A549 (cell line): ENCODE data around the gene DYSF. TPM values are rescaled to one million over a fixed set of nuclear protein-coding genes. Genes with fewer than 3 reads are reported as not detected.

Experiments used
- ATAC-seq, 2 experiments: fragments of 200-7000 bp in 1 of 2; fragments of >200 bp in 1 of 2; cut with Nextera tagmentation in 1 of 2; cut with Tn5 transposase in 1 of 2; 3 replicates each; pipeline versions ENCODE4 v1.8.0 to v1.9.1; 2018 to 2020; ENCODE audit warnings: mild to moderate bottlenecking in 1 of 2, moderate library complexity in 1 of 2
- CTCF ChIA-PET: fragments of 300-600 bp; sonication (Branson Sonifier 250); formaldehyde crosslinking; extraction: SDS; loops from one replicate; lab custom pipeline; 2021; ENCODE audit warnings: antibody characterized with exemption, inconsistent platforms; lab: Yijun Ruan, JAX
- POLR2A ChIA-PET: fragments of 350-600 bp; formaldehyde crosslinking; extraction: SDS; loops from one replicate; lab custom pipeline; 2021; ENCODE audit warnings: antibody characterized with exemption, inconsistent platforms; lab: Yijun Ruan, JAX
- DNase-seq, 2 experiments: peaks; one replicate each; pipeline versions ENCODE4 v3.0.0 to v3.0.0-alpha.2; 2011 to 2016; ENCODE audit warnings: low read depth in 1 of 2, low spot score in 1 of 2
- FAIRE-seq: peaks from 2 replicates; lab custom pipeline; 2011; peaks lifted over from hg19 to GRCh38; lab: Jason Lieb, UNC
- H3K27ac ChIP-seq, 2 experiments: fragments of >200 bp; sonication (Bioruptor Twin); formaldehyde crosslinking; 3 replicates each; pipeline ENCODE4 v1.5.1; 2016 to 2017
- H3K4me1 ChIP-seq: fragments of >200 bp; sonication (Bioruptor Twin); formaldehyde crosslinking; 3 replicates; pipeline ENCODE4 v1.6.1; 2016
- H3K4me2 ChIP-seq: fragments of >200 bp; sonication (Bioruptor Twin); formaldehyde crosslinking; 3 replicates; pipeline ENCODE4 v1.6.1; 2016
- H3K4me3 ChIP-seq: fragments of >200 bp; sonication (Bioruptor Twin); formaldehyde crosslinking; 3 replicates; pipeline ENCODE4 v1.5.1; 2016
- H3K9me3 ChIP-seq: fragments of >200 bp; sonication (Bioruptor Twin); formaldehyde crosslinking; 3 replicates; pipeline ENCODE4 v1.6.1; 2016
- BHLHE40 ChIP-seq: IDR thresholded peaks from 2 replicates; pipeline ENCODE4 v1.6.1; 2012; ENCODE audit warnings: low read depth, low read length, inconsistent platforms
- CEBPB ChIP-seq, 2 experiments: fragments of >200 bp in 1 of 2; sonication (Bioruptor Twin) in 1 of 2; formaldehyde crosslinking in 1 of 2; IDR thresholded peaks; 2 replicates each; pipeline ENCODE4 v1.6.1; 2012 to 2016
- CTCF ChIP-seq: fragments of >200 bp; sonication (Bioruptor Twin); formaldehyde crosslinking; IDR thresholded peaks from 3 replicates; pipeline ENCODE4 v1.5.1; 2016
- E2F6 ChIP-seq: IDR thresholded peaks from 2 replicates; pipeline ENCODE4 v1.6.1; 2012; ENCODE audit warnings: low read depth, borderline replicate concordance
- EHMT2 ChIP-seq: fragments of 200-600 bp; sonication (generic); IDR thresholded peaks from 2 replicates; pipeline ENCODE4 v1.6.1; 2016; ENCODE audit warnings: antibody characterized with exemption, low read depth, mild to moderate bottlenecking, moderate library complexity
- ELK1 ChIP-seq: fragments of 150-350 bp; IDR thresholded peaks from 2 replicates; pipeline ENCODE4 v1.6.1; 2014; ENCODE audit warnings: low read depth, mild to moderate bottlenecking, low read length
- FOSB ChIP-seq: fragments of 250-450 bp; sonication (Bioruptor Pico); IDR thresholded peaks from 2 replicates; pipeline ENCODE4 v1.5.0; 2020; ENCODE audit warnings: mild to moderate bottlenecking, moderate library complexity
- FOSL2 ChIP-seq, 2 experiments: fragments of 450-650 bp in 1 of 2; fragments of >200 bp in 1 of 2; sonication (Bioruptor Twin) in 1 of 2; formaldehyde crosslinking; IDR thresholded peaks; 2 replicates each; pipeline versions ENCODE4 v1.5.0 to v1.6.1; 2016 to 2020; ENCODE audit warnings: mild to moderate bottlenecking in 1 of 2, moderate library complexity in 1 of 2
- FOXS1 ChIP-seq: fragments of 250-450 bp; sonication (Bioruptor Pico); IDR thresholded peaks from 2 replicates; pipeline ENCODE4 v1.5.0; 2020; ENCODE audit warnings: mild to moderate bottlenecking, moderate library complexity
- HDAC2 ChIP-seq: fragments of 200-600 bp; sonication (generic); IDR thresholded peaks from 2 replicates; pipeline ENCODE4 v1.6.1; 2016
- HES2 ChIP-seq: fragments of >200 bp; sonication (Bioruptor Twin); formaldehyde crosslinking; IDR thresholded peaks from 2 replicates; pipeline ENCODE4 v1.6.1; 2016
- HEYL ChIP-seq: fragments of 250-450 bp; sonication (Bioruptor Pico); IDR thresholded peaks from 2 replicates; pipeline ENCODE4 v1.8.0; 2021; ENCODE audit warnings: mild to moderate bottlenecking, moderate library complexity
- HOXA7 ChIP-seq: fragments of 250-450 bp; sonication (Bioruptor Pico); IDR thresholded peaks from 2 replicates; pipeline ENCODE4 v1.5.0; 2020; ENCODE audit warnings: mild to moderate bottlenecking, moderate library complexity
- HOXB5 ChIP-seq: fragments of 250-450 bp; sonication (Bioruptor Pico); IDR thresholded peaks from 2 replicates; pipeline ENCODE4 v1.5.0; 2020; ENCODE audit warnings: mild to moderate bottlenecking, moderate library complexity
- KDM1A ChIP-seq: fragments of 200-600 bp; sonication (generic); IDR thresholded peaks from 2 replicates; pipeline ENCODE4 v1.6.1; 2016; ENCODE audit warnings: low read depth, mild to moderate bottlenecking
- KDM5A ChIP-seq: fragments of 200-600 bp; sonication (generic); IDR thresholded peaks from 2 replicates; pipeline ENCODE4 v1.6.1; 2016; ENCODE audit warnings: antibody characterized with exemption, mild to moderate bottlenecking
- MAFK ChIP-seq: fragments of 450-650 bp; IDR thresholded peaks from 2 replicates; pipeline ENCODE4 v1.6.1; 2014; ENCODE audit not compliant: partially characterized antibody
- NPAS2 ChIP-seq: fragments of 250-450 bp; sonication (Bioruptor Pico); IDR thresholded peaks from 2 replicates; pipeline ENCODE4 v1.8.0; 2022; ENCODE audit warnings: mild to moderate bottlenecking, moderate library complexity, borderline replicate concordance
- NR3C1 ChIP-seq: fragments of >200 bp; sonication (Bioruptor Twin); formaldehyde crosslinking; IDR thresholded peaks from 3 replicates; pipeline ENCODE4 v1.6.1; 2017
- PBX3 ChIP-seq: IDR thresholded peaks from 2 replicates; pipeline ENCODE4 v1.6.1; 2012
- PHF8 ChIP-seq: fragments of 200-600 bp; sonication (generic); IDR thresholded peaks from 2 replicates; pipeline ENCODE4 v1.6.1; 2016; ENCODE audit warnings: low read depth, mild to moderate bottlenecking, antibody characterized with exemption, moderate library complexity, borderline replicate concordance
- RAD21 ChIP-seq, 2 experiments: fragments of >200 bp in 1 of 2; sonication (Bioruptor Twin) in 1 of 2; formaldehyde crosslinking in 1 of 2; IDR thresholded peaks in 1 of 2; conservative IDR thresholded peaks in 1 of 2; 2 replicates in 1 of 2; 3 replicates in 1 of 2; pipeline ENCODE4 v1.6.1; 2012 to 2018; ENCODE audit warnings: inconsistent platforms in 1 of 2
- RARB ChIP-seq: fragments of 250-450 bp; sonication (Bioruptor Pico); IDR thresholded peaks from 2 replicates; pipeline ENCODE4 v1.8.0; 2021; ENCODE audit warnings: mild to moderate bottlenecking, moderate library complexity
- SMC3 ChIP-seq: fragments of >200 bp; sonication (Bioruptor Twin); formaldehyde crosslinking; IDR thresholded peaks from 3 replicates; pipeline ENCODE4 v1.6.1; 2018; ENCODE audit warnings: inconsistent platforms
- TFCP2L1 ChIP-seq: fragments of 250-450 bp; sonication (Bioruptor Pico); IDR thresholded peaks from 2 replicates; pipeline ENCODE4 v1.5.0; 2021; ENCODE audit warnings: mild to moderate bottlenecking
- TP53 ChIP-seq: fragments of 250-450 bp; sonication (Bioruptor Pico); IDR thresholded peaks from 2 replicates; pipeline ENCODE4 v1.5.0; 2021; ENCODE audit warnings: mild to moderate bottlenecking, moderate library complexity
- ZC3H11A ChIP-seq: fragments of 450-650 bp; IDR thresholded peaks from 2 replicates; pipeline ENCODE4 v1.6.1; 2014; ENCODE audit warnings: antibody characterized with exemption, mild to moderate bottlenecking
- ZSCAN20 ChIP-seq: fragments of 250-450 bp; sonication (Bioruptor Pico); IDR thresholded peaks from 2 replicates; pipeline ENCODE4 v1.8.0; 2022; ENCODE audit warnings: mild to moderate bottlenecking, moderate library complexity
- WGBS: methylation state at CpG from one replicate; pipeline ENCODE4 v1.1.6; 2017; ENCODE audit errors: missing lambda C conversion rate; 5-methylcytosine and 5-hydroxymethylcytosine counted together
- polyA plus RNA-seq, 4 experiments: library from polyadenylated mRNA; depleted of rRNA in 3 of 4; stranded (reverse); fragments of >200 nt; fragmentation: RNase III in 1 of 4; extraction: RNeasy Plus Mini Kit Qiagen cat#74134 plus additional on column Dnase treatment in 1 of 4; gene quantifications; 2 replicates in 3 of 4; 3 replicates in 1 of 4; pipeline ENCODE4 v1.2.3, GENCODE V29; 2011 to 2017

Gene DYSF
- polyA plus RNA-seq, 2 of the 4 experiments (the other 2 are of a cell fraction) = 0.36 to 0.98 TPM

GRCh38 chr2:71725836-71726235 lies 272.5 kb downstream of the DYSF start:
- POLR2A ChIA-PET = no interaction called here
- no peak for FAIRE-seq
- Histone ChIP-seq H3K4me2 (no peak overlapping the region), H3K4me1 (no peaks in the 10 kb centered on the region), H3K4me3 (no peak overlapping the region), H3K27ac (no peak overlapping the region), H3K9me3 (peaks cover 27% of the 10 kb centered on the region)
- ATAC-seq = no peak
- no peak for TF ChIP-seq KDM5A
- no peak for TF ChIP-seq PBX3
- TF ChIP-seq MAFK = no peak
- no peak for TF ChIP-seq KDM1A
- TF ChIP-seq NR3C1 = no peak
- TF ChIP-seq HDAC2 = no peak
- no peak for TF ChIP-seq FOSL2 (IDR thresholded peaks at IDR 0.05)
- no peak for TF ChIP-seq FOSL2 (CRISPR knock-in tag; IDR thresholded peaks at IDR 0.05)
- no peak for TF ChIP-seq TFCP2L1 (CRISPR knock-in tag)
- TF ChIP-seq HOXA7 (CRISPR knock-in tag) = no peak
- TF ChIP-seq RAD21 (conservative IDR thresholded peaks at IDR 0.05 in 1 of 2, IDR thresholded peaks at IDR 0.05 in 1 of 2) = no peak
- TF ChIP-seq ZSCAN20 (CRISPR knock-in tag) = no peak
- no peak for TF ChIP-seq FOSB (CRISPR knock-in tag)
- TF ChIP-seq ZC3H11A = no peak
- no peak for TF ChIP-seq ELK1
- TF ChIP-seq E2F6 = no peak
- no peak for TF ChIP-seq CEBPB (IDR thresholded peaks at IDR 0.05)
- TF ChIP-seq EHMT2 = no peak
- no peak for TF ChIP-seq SMC3
- CTCF ChIA-PET = no interaction called here
- no peak for DNase-seq

DNA sequence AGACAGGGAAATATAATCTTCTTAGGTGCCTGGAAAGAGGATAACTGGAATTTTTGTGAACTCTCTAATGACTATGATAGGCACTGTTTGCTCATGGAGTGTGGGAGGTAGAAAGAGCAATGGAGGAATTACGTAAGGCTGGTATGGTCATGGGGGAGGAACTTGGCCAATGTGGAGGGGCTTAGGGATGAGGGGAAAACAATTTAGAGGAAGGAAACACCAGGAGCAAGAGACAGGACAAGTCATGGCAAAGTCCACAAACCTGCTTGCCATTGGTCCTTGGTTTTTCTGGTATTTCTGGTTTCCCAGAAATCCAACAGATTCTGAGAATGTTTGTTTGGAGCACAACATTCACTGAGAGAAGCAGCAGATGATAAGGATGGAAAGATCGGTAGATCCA lies 274.2 kb downstream of the DYSF start:
- 52% methylated on average over 2 of the region's 2 CpGs for WGBS
- H3K4me2 ChIP-seq = no peak overlapping the region
- no peak overlapping the region for H3K4me3 ChIP-seq
- DNase-seq = no peak
- ATAC-seq = no peak
- no peak overlapping the region for H3K27ac ChIP-seq
- no peaks in the 10 kb centered on the region for H3K4me1 ChIP-seq
- peaks cover 27% of the 10 kb centered on the region for H3K9me3 ChIP-seq
- FAIRE-seq = no peak
- ChIA-PET POLR2A (no interaction called here), CTCF (no interaction called here)
- TF ChIP-seq E2F6 = no peak
- no peak for TF ChIP-seq PHF8
- TF ChIP-seq TP53 (CRISPR knock-in tag) = no peak
- TF ChIP-seq CEBPB (IDR thresholded peaks at IDR 0.05) = no peak
- TF ChIP-seq ZSCAN20 (CRISPR knock-in tag) = no peak
- no peak for TF ChIP-seq HOXB5 (CRISPR knock-in tag)
- no peak for TF ChIP-seq NPAS2 (CRISPR knock-in tag)
- TF ChIP-seq HES2 = no peak
- TF ChIP-seq CTCF = no peak
- TF ChIP-seq EHMT2 = no peak
- TF ChIP-seq FOXS1 (CRISPR knock-in tag) = no peak
- TF ChIP-seq RARB (CRISPR knock-in tag) = no peak
- TF ChIP-seq HEYL (CRISPR knock-in tag) = no peak
- no peak for TF ChIP-seq BHLHE40
- TF ChIP-seq KDM5A = no peak
